Activated T-cell treated with anti-CD3 and anti-CD28 coated beads, Interleukin-2, amount 50 U/mL, for 72 hours (primary cell): ENCODE results near the gene SLC5A4. TPM values are rescaled to one million over a fixed set of nuclear protein-coding genes. Genes with fewer than 3 reads are reported as not detected.
A peak's percentile ranks its signal among the peaks of the same experiment; 100 is the strongest.

ENCODE experiments used
- ATAC-seq, 2 donors: fragments of 150-1000 bp; cut with Tn5 transposase; replicated peaks in 1 of 2; 2 replicates each; pipeline ENCODE4 v1.10.0; 2021; ENCODE audit warnings: moderate library complexity in 2 of 2, mild to moderate bottlenecking in 1 of 2
- DNase-seq, 2 donors: peaks; one replicate each; pipeline ENCODE4 v3.0.0; 2021 to 2022; ENCODE audit warnings: mixed read lengths in 1 of 2
- H3K27ac Mint-ChIP-seq: one replicate; pipeline ENCODE4 v1.8.0; 2022; ENCODE audit warnings: mild to moderate bottlenecking, moderate library complexity, mixed read lengths
- H3K27me3 Mint-ChIP-seq: one replicate; pipeline ENCODE4 v1.8.0; 2022; ENCODE audit warnings: low read depth, mixed read lengths
- H3K36me3 Mint-ChIP-seq, 2 donors: one replicate each; pipeline ENCODE4 v1.8.0; 2022; ENCODE audit warnings: mixed read lengths in 2 of 2, mild to moderate bottlenecking in 1 of 2; ENCODE audit not compliant: insufficient read depth in 2 of 2
- H3K4me1 Mint-ChIP-seq: one replicate; pipeline ENCODE4 v1.8.0; 2022; ENCODE audit warnings: low read depth, mixed read lengths
- H3K4me3 Mint-ChIP-seq, 2 donors: one replicate each; pipeline ENCODE4 v1.8.0; 2022; ENCODE audit warnings: mild to moderate bottlenecking in 2 of 2, mixed read lengths in 2 of 2, moderate library complexity in 2 of 2
- H3K9me3 Mint-ChIP-seq, 2 donors: one replicate each; pipeline ENCODE4 v1.8.0; 2022; ENCODE audit warnings: mixed read lengths in 2 of 2
- total RNA-seq, 2 donors: library from RNA; stranded (reverse); gene quantifications; one replicate each; pipeline ENCODE4 v1.2.3, GENCODE V29; 2022

SLC5A4 gene
- total RNA-seq, 2 donors from 2014 or later = not detected

- Mint-ChIP-seq H3K36me3 (no peaks in the 10 kb centered on the region), H3K4me3 (peak overlapping the region; percentile 66 to 68), H3K4me1 (no peaks in the 10 kb centered on the region), H3K27me3 (peaks cover 34% of the 10 kb centered on the region), H3K27ac (no peak overlapping the region), H3K9me3 (no peaks in the 10 kb centered on the region)
- ATAC-seq (peak in 1 of 2 donors; percentile 41), DNase-seq (peak; percentile 4 to 10)
Observed at GRCh38 chr22:32175683-32176644, 79.2 kb downstream of the SLC5A4 start.

DNA sequence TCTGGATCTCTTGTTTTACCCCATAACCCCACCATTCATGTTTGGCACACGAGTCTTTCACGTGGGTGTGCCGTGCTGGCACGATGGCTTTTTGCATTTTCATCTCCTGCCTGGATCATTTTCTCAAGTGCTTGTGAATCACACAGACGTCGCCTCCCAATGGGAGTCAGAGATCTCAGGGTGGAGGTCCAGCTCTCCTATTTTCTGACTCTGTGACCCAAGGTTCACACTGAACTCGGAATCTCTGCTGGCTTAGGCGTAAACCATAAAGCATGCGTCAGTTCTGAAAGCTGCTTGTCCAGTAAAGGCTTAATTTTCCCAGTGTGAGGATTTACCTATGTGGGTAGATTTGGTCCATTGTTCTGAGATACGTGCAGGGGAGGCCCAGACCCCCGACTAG, 80.0 kb downstream of the SLC5A4 start:
- Mint-ChIP-seq H3K9me3 (no peaks in the 10 kb centered on the region), H3K36me3 (no peaks in the 10 kb centered on the region), H3K27ac (no peak overlapping the region), H3K4me1 (no peaks in the 10 kb centered on the region), H3K4me3 (no peak overlapping the region), H3K27me3 (peaks cover 34% of the 10 kb centered on the region)
- DNase-seq (no peak), ATAC-seq (no peak)

Other genes with a start within 250 kb of the SLC5A4 start
- gene SLC5A1, start 212.1 kb downstream of the SLC5A4 start, total RNA-seq = not detected
- not detected for gene C22orf42, start 96.0 kb downstream of the SLC5A4 start, total RNA-seq
- gene RFPL2, start 50.3 kb downstream of the SLC5A4 start, total RNA-seq = under 1 TPM in 1 of 2 donors, not detected in 1; 0.50 TPM
- not detected for gene RFPL3, start 102.5 kb upstream of the SLC5A4 start, total RNA-seq
- gene RTCB, start 156.9 kb upstream of the SLC5A4 start, total RNA-seq = 100 to 1,000 TPM; 106 to 107 TPM
- not detected for gene BPIFC, start 209.1 kb upstream of the SLC5A4 start, total RNA-seq
- 100 to 1,000 TPM in 1 of 2 donors, 10 to 100 TPM in 1; 96.1 to 103 TPM for gene FBXO7, start 219.5 kb upstream of the SLC5A4 start, total RNA-seq